HFFc6 (cell line): ENCODE results near the gene RARB. TPM values are rescaled to one million over a fixed set of nuclear protein-coding genes. Genes with fewer than 3 reads are reported as not detected.

Source experiments
- DNase-seq: peaks from one replicate; pipeline ENCODE4 v3.0.0-alpha.2; 2018
- H3K27ac Mint-ChIP-seq: 2 replicates; pipeline ENCODE4 v1.8.0; 2020; ENCODE audit warnings: mild to moderate bottlenecking, mixed read lengths
- H3K27me3 Mint-ChIP-seq: 2 replicates; pipeline ENCODE4 v1.8.0; 2021; ENCODE audit warnings: mild to moderate bottlenecking, moderate library complexity, mixed read lengths; ENCODE audit not compliant: insufficient read depth
- H3K36me3 Mint-ChIP-seq: 2 replicates; pipeline ENCODE4 v1.8.0; 2021; ENCODE audit warnings: low read depth, mixed read lengths
- H3K4me1 Mint-ChIP-seq: 2 replicates; pipeline ENCODE4 v1.8.0; 2020; ENCODE audit warnings: low read depth, mixed read lengths
- H3K4me3 Mint-ChIP-seq: 2 replicates; pipeline ENCODE4 v1.8.0; 2020; ENCODE audit warnings: mild to moderate bottlenecking, moderate library complexity, mixed read lengths
- H3K9me3 Mint-ChIP-seq: 2 replicates; pipeline ENCODE4 v1.8.0; 2020; ENCODE audit warnings: mild to moderate bottlenecking, mixed read lengths
- CTCF ChIP-seq: fragments of 200-600 bp; sonication (generic); IDR thresholded peaks from 2 replicates; pipeline ENCODE4 v1.5.0; 2021; ENCODE audit warnings: antibody characterized with exemption, mild to moderate bottlenecking
- total RNA-seq, 6 experiments: library from RNA; stranded (reverse); fragmentation: NEBNext Ultra II Directional; extraction: Animal tissue kit (Norgen Biotek cat#: 25700); gene quantifications; 2 replicates in 1 of 6; 3 replicates in 5 of 6; pipeline ENCODE4 v1.2.3, GENCODE V29; 2021

RARB gene
- total RNA-seq, 6 experiments from 2014 or later, result 1.6 to 2.4 (median 1.8) TPM; not detected in 2

- H3K27ac Mint-ChIP-seq, result no peak overlapping the region
- no peak for TF ChIP-seq CTCF
- H3K4me1 Mint-ChIP-seq, result peaks cover 3% of the 10 kb centered on the region; the same call in 1 of the 2 replicates
- no peaks in the 10 kb centered on the region; the same call in 1 of the 2 replicates for H3K9me3 Mint-ChIP-seq
- no peak overlapping the region for H3K4me3 Mint-ChIP-seq
- peaks cover 1% of the 10 kb centered on the region; the same call in 1 of the 2 replicates for H3K27me3 Mint-ChIP-seq
- no peaks in the 10 kb centered on the region for H3K36me3 Mint-ChIP-seq
- no peak for DNase-seq
Measured at GRCh38 chr3:25385807-25386460, 42.1 kb upstream of the RARB start.

- no peak for DNase-seq
- H3K27me3 Mint-ChIP-seq, result peaks cover 1% of the 10 kb centered on the region; the same call in 1 of the 2 replicates
- H3K9me3 Mint-ChIP-seq, result no peaks in the 10 kb centered on the region; the same call in 1 of the 2 replicates
- H3K4me3 Mint-ChIP-seq, result no peak overlapping the region
- no peaks in the 10 kb centered on the region for H3K36me3 Mint-ChIP-seq
- no peak overlapping the region for H3K27ac Mint-ChIP-seq
- H3K4me1 Mint-ChIP-seq, result no peaks in the 10 kb centered on the region; the same call in 1 of the 2 replicates
- TF ChIP-seq CTCF, result no peak
Measured at GRCh38 chr3:25386686-25387255, 41.3 kb upstream of the RARB start.

- Mint-ChIP-seq H3K27me3 (no peaks in the 10 kb centered on the region; the same call in 1 of the 2 replicates), H3K27ac (no peak overlapping the region), H3K9me3 (peaks cover 6% of the 10 kb centered on the region; the same call in 1 of the 2 replicates), H3K4me1 (no peaks in the 10 kb centered on the region; the same call in 1 of the 2 replicates), H3K36me3 (no peaks in the 10 kb centered on the region), H3K4me3 (no peak overlapping the region)
- no peak for DNase-seq
- TF ChIP-seq CTCF, result no peak
Measured at GRCh38 chr3:25390605-25391004, 37.5 kb upstream of the RARB start.

- no peak for TF ChIP-seq CTCF
- no peak for DNase-seq
Measured at GRCh38 chr3:25396251-25396650, 31.8 kb upstream of the RARB start.

GRCh38 chr3:25396686-25397085 lies 31.4 kb upstream of the RARB start:
- no peaks in the 10 kb centered on the region for H3K36me3 Mint-ChIP-seq
- H3K27me3 Mint-ChIP-seq, result no peaks in the 10 kb centered on the region; the same call in 1 of the 2 replicates
- DNase-seq, result no peak
- H3K9me3 Mint-ChIP-seq, result peaks cover 6% of the 10 kb centered on the region; the same call in 1 of the 2 replicates
- no peak for TF ChIP-seq CTCF
- no peak overlapping the region for H3K4me3 Mint-ChIP-seq
- H3K27ac Mint-ChIP-seq, result no peak overlapping the region
- H3K4me1 Mint-ChIP-seq, result no peaks in the 10 kb centered on the region

More at GRCh38 chr3:25396251-25396650, 31.8 kb upstream of the RARB start:
- H3K9me3 Mint-ChIP-seq, result peaks cover 6% of the 10 kb centered on the region; the same call in 1 of the 2 replicates
- H3K4me3 Mint-ChIP-seq, result no peak overlapping the region
- H3K27me3 Mint-ChIP-seq, result no peaks in the 10 kb centered on the region; the same call in 1 of the 2 replicates
- H3K36me3 Mint-ChIP-seq, result no peaks in the 10 kb centered on the region
- H3K27ac Mint-ChIP-seq, result no peak overlapping the region
- no peaks in the 10 kb centered on the region for H3K4me1 Mint-ChIP-seq
